NOMO-1 (cell line): Measurements from ENCODE around the gene CR1L.
"Not testable (repeated sequence)": the region's sequence is repeated elsewhere in the genome, so short reads cannot be mapped to it uniquely, and the experiment has no call there.

Experiments used
- DNase-seq, 2 experiments: peaks; one replicate each; lab custom pipeline; 2025; ENCODE audit not compliant: unreplicated experiment in 2 of 2; lab: John Stamatoyannopoulos, UW

CR1L gene

DNA sequence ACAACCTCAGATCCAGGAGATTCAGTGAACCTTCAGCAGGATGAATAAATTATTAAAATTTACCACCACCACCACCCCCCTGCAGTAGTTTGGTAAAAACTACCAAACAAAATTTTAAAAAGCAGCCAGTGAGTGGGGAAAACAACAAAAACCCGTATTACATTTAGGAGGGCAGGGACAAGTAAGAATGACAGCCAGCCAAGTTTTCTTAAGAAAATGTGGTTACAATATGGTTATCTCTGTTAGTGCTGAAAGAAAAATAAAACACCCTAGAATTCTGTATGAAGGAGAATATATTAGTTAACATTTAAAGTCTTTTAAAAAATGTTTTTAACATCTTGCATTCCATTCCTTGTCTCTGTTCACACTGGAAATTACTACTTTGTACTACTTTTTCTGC lies 121.6 kb downstream of the CR1L start:
- no peak for DNase-seq

DNA sequence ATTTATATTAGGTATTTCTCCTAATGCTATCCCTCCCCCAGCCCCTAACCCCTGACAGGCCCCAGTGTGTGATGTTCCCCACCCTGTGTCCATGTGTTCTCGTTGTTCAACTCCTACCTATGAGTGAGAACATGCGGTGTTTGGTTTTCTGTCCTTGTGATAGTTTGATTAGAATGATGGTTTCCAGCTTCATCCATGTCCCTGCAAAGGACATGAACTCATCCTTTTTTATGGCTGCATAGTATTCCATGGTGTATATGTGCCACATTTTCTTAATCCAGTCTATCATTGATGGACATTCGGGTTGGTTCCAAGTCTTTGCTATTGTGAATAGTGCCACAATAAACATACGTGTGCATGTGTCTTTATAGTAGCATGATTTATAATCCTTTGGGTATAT lies 125.6 kb downstream of the CR1L start:
- DNase-seq, result not testable (repeated sequence)
